Activated T-cell treated with anti-CD3 and anti-CD28 coated beads, Interleukin-2, amount 50 U/mL, for 72 hours (primary cell): ENCODE data around the gene KCNQ5. TPM values are rescaled to one million over a fixed set of nuclear protein-coding genes. Genes with fewer than 3 reads are reported as not detected.
"Not testable (repeated sequence)": the region's sequence is repeated elsewhere in the genome, so short reads cannot be mapped to it uniquely, and the experiment has no call there.

Experiments
- ATAC-seq, 2 donors: fragments of 150-1000 bp; cut with Tn5 transposase; replicated peaks in 1 of 2; 2 replicates each; pipeline ENCODE4 v1.10.0; 2021; ENCODE audit warnings: moderate library complexity in 2 of 2, mild to moderate bottlenecking in 1 of 2
- DNase-seq, 2 donors: peaks; one replicate each; pipeline ENCODE4 v3.0.0; 2021 to 2022; ENCODE audit warnings: mixed read lengths in 1 of 2
- H3K27ac Mint-ChIP-seq: one replicate; pipeline ENCODE4 v1.8.0; 2022; ENCODE audit warnings: mild to moderate bottlenecking, moderate library complexity, mixed read lengths
- H3K27me3 Mint-ChIP-seq: one replicate; pipeline ENCODE4 v1.8.0; 2022; ENCODE audit warnings: low read depth, mixed read lengths
- H3K36me3 Mint-ChIP-seq, 2 donors: one replicate each; pipeline ENCODE4 v1.8.0; 2022; ENCODE audit warnings: mixed read lengths in 2 of 2, mild to moderate bottlenecking in 1 of 2; ENCODE audit not compliant: insufficient read depth in 2 of 2
- H3K4me1 Mint-ChIP-seq: one replicate; pipeline ENCODE4 v1.8.0; 2022; ENCODE audit warnings: low read depth, mixed read lengths
- H3K4me3 Mint-ChIP-seq, 2 donors: one replicate each; pipeline ENCODE4 v1.8.0; 2022; ENCODE audit warnings: mild to moderate bottlenecking in 2 of 2, mixed read lengths in 2 of 2, moderate library complexity in 2 of 2
- H3K9me3 Mint-ChIP-seq, 2 donors: one replicate each; pipeline ENCODE4 v1.8.0; 2022; ENCODE audit warnings: mixed read lengths in 2 of 2
- total RNA-seq, 2 donors: library from RNA; stranded (reverse); gene quantifications; one replicate each; pipeline ENCODE4 v1.2.3, GENCODE V29; 2022

Gene KCNQ5
- total RNA-seq, 2 donors from 2014 or later, result 6.1 to 9.8 TPM

- no peaks in the 10 kb centered on the region for H3K36me3 Mint-ChIP-seq
- H3K4me1 Mint-ChIP-seq, result peaks cover 17% of the 10 kb centered on the region
- DNase-seq (no peak), ATAC-seq (no peak)
- no peaks in the 10 kb centered on the region for H3K9me3 Mint-ChIP-seq
- H3K27ac Mint-ChIP-seq, result no peak overlapping the region
- no peak overlapping the region for H3K4me3 Mint-ChIP-seq
- H3K27me3 Mint-ChIP-seq, result no peaks in the 10 kb centered on the region
Measured at GRCh38 chr6:72956272-72956671, 334.4 kb downstream of the KCNQ5 start.

DNA sequence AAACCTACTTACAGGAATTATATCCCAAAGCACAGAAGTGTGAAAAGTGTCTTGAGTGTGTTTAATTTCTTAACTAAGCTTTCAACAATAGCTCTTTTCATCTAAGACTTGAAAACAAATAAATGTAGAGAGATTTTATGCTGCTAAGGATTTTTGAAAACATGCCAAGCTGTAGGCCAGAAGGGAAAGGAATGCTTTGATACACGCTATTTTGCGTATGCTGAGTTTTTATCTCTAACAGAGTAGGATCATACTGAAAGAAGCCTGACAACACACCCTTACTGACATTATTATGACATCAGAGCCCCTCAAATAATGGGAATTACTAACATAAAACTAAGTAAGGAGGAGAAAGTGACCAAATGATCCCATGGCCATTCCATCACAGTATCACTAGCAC, 338.0 kb downstream of the KCNQ5 start:
- ATAC-seq (no peak), DNase-seq (no peak)
- Mint-ChIP-seq H3K27ac (no peak overlapping the region), H3K27me3 (no peaks in the 10 kb centered on the region), H3K36me3 (no peaks in the 10 kb centered on the region), H3K4me1 (no peaks in the 10 kb centered on the region), H3K9me3 (no peaks in the 10 kb centered on the region), H3K4me3 (no peak overlapping the region)

DNA sequence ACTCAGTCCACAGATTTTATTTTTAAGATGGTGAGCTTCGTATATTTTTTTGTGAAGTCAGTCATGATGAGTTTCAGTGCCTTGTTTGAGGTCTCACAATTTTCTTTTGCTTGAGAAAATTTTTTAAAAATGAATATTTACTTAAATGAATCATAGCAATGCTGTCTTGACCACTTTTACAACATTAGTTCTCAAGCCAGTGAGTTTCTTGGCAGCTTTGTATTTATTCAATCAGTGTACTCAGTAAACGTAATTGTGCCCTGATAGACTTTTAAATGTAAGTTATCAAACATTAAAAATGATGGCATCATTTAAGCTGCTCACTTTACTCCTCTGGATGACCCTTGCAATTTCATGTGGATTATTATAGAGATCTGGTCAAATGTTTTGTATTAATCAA, 342.1 kb downstream of the KCNQ5 start:
- no peaks in the 10 kb centered on the region for H3K9me3 Mint-ChIP-seq
- no peaks in the 10 kb centered on the region for H3K36me3 Mint-ChIP-seq
- H3K27me3 Mint-ChIP-seq, result no peaks in the 10 kb centered on the region
- no peak for ATAC-seq
- DNase-seq, result no peak
- H3K27ac Mint-ChIP-seq, result no peak overlapping the region
- no peak overlapping the region for H3K4me3 Mint-ChIP-seq
- no peaks in the 10 kb centered on the region for H3K4me1 Mint-ChIP-seq

GRCh38 chr6:72966628-72967280, 344.9 kb downstream of the KCNQ5 start:
- Mint-ChIP-seq H3K4me1 (no peaks in the 10 kb centered on the region), H3K27ac (no peak overlapping the region), H3K4me3 (no peak overlapping the region), H3K9me3 (no peaks in the 10 kb centered on the region), H3K36me3 (no peaks in the 10 kb centered on the region), H3K27me3 (no peaks in the 10 kb centered on the region)
- DNase-seq (no peak), ATAC-seq (no peak)

DNA sequence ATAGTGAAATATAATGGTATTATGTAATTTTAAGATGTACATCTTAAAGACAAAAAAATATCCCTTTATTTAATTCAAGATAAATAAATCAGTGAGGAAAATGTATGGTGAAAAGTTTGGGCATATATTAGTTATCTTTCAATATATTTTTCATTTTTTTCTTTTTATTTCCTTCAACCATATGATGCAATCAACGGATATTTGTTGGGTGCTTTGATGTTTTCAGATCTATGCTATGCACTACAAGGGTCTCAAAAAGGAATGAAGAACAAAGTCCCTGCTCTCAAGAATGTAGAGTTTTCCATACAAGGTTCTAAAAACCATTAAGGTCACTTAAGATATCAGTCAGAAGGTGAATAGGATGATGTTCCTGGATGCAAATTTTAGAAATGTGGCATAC, 345.5 kb downstream of the KCNQ5 start:
- DNase-seq, result no peak
- no peak for ATAC-seq
- Mint-ChIP-seq H3K36me3 (no peaks in the 10 kb centered on the region), H3K4me3 (no peak overlapping the region), H3K9me3 (no peaks in the 10 kb centered on the region), H3K27ac (no peak overlapping the region), H3K27me3 (no peaks in the 10 kb centered on the region), H3K4me1 (no peaks in the 10 kb centered on the region)

GRCh38 chr6:72968704-72969103, 346.8 kb downstream of the KCNQ5 start:
- Mint-ChIP-seq H3K4me1 (no peaks in the 10 kb centered on the region), H3K9me3 (no peaks in the 10 kb centered on the region), H3K27ac (no peak overlapping the region), H3K36me3 (no peaks in the 10 kb centered on the region), H3K4me3 (no peak overlapping the region), H3K27me3 (no peaks in the 10 kb centered on the region)
- ATAC-seq (no peak), DNase-seq (no peak)

DNA sequence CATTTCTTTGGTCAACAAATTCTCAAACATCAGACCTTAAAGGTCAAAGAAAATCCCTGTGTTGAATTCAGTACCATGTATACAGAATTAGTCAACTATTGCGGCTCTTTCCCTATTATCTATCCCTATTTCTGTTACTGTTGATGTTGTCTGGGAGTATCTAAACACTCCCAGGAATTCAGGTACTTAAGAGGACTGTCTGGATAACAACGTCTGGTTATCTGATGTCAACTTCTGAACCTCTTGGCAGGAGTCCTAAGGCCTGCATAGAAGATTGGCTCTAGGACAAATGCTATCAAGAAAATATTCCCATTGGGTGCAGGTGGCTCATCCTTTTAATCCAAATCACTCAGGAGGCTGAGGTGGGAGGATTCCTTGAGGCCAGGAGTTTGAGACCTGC, 347.8 kb downstream of the KCNQ5 start:
- DNase-seq, result no peak
- no peaks in the 10 kb centered on the region for H3K27me3 Mint-ChIP-seq
- no peaks in the 10 kb centered on the region for H3K36me3 Mint-ChIP-seq
- H3K4me1 Mint-ChIP-seq, result no peaks in the 10 kb centered on the region
- H3K4me3 Mint-ChIP-seq, result no peak overlapping the region
- H3K9me3 Mint-ChIP-seq, result no peaks in the 10 kb centered on the region
- ATAC-seq, result no peak
- no peak overlapping the region for H3K27ac Mint-ChIP-seq

- Mint-ChIP-seq H3K27ac (no peak overlapping the region), H3K36me3 (no peaks in the 10 kb centered on the region), H3K27me3 (no peaks in the 10 kb centered on the region), H3K9me3 (no peaks in the 10 kb centered on the region), H3K4me1 (no peaks in the 10 kb centered on the region), H3K4me3 (no peak overlapping the region)
- DNase-seq (no peak), ATAC-seq (no peak)
Measured at GRCh38 chr6:72972579-72972978, 350.7 kb downstream of the KCNQ5 start.

GRCh38 chr6:72974276-72974675, 352.4 kb downstream of the KCNQ5 start:
- no peaks in the 10 kb centered on the region for H3K36me3 Mint-ChIP-seq
- H3K27ac Mint-ChIP-seq, result no peak overlapping the region
- no peaks in the 10 kb centered on the region for H3K9me3 Mint-ChIP-seq
- H3K4me1 Mint-ChIP-seq, result no peaks in the 10 kb centered on the region
- ATAC-seq (no peak), DNase-seq (no peak)
- H3K27me3 Mint-ChIP-seq, result no peaks in the 10 kb centered on the region
- H3K4me3 Mint-ChIP-seq, result no peak overlapping the region

DNA sequence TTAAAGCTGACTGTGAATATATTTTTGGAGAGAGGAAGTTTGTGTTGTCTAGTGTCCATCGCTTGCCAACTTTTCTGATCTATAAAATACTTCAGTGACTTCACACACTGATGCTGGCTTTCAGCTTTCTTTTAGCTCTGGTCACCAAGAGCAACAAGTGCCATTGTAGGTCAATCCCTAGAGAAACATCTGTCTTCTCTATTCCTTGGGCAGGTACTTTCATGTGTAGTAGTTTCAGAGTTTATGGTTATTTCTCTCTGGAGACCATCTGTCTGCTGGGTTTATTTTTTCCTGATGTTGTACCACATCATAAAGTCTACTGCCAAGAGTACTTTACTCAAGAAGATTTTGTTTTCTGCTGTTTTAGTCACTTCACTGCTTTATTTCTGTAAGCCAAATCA, 353.5 kb downstream of the KCNQ5 start:
- no peaks in the 10 kb centered on the region for H3K36me3 Mint-ChIP-seq
- no peak overlapping the region for H3K4me3 Mint-ChIP-seq
- peaks cover 2% of the 10 kb centered on the region in 2 donors for H3K9me3 Mint-ChIP-seq
- DNase-seq (no peak), ATAC-seq (no peak)
- H3K27me3 Mint-ChIP-seq, result no peaks in the 10 kb centered on the region
- H3K4me1 Mint-ChIP-seq, result no peaks in the 10 kb centered on the region
- H3K27ac Mint-ChIP-seq, result no peak overlapping the region

GRCh38 chr6:72976484-72976883, 354.6 kb downstream of the KCNQ5 start:
- Mint-ChIP-seq H3K27ac (no peak overlapping the region), H3K9me3 (peaks cover 4 to 5% of the 10 kb centered on the region in 2 donors), H3K4me3 (no peak overlapping the region), H3K36me3 (no peaks in the 10 kb centered on the region), H3K27me3 (no peaks in the 10 kb centered on the region), H3K4me1 (no peaks in the 10 kb centered on the region)
- no peak for ATAC-seq
- no peak for DNase-seq

GRCh38 chr6:72977114-72977513, 355.2 kb downstream of the KCNQ5 start:
- Mint-ChIP-seq H3K4me1 (no peaks in the 10 kb centered on the region), H3K27me3 (no peaks in the 10 kb centered on the region)

GRCh38 chr6:72978808-72979207, 356.9 kb downstream of the KCNQ5 start:
- H3K4me1 Mint-ChIP-seq, H3K4me3 Mint-ChIP-seq, H3K36me3 Mint-ChIP-seq, ATAC-seq, H3K27ac Mint-ChIP-seq, DNase-seq, H3K27me3 Mint-ChIP-seq: not testable (repeated sequence)
- H3K9me3 Mint-ChIP-seq, result peaks cover 11 to 12% of the 10 kb centered on the region in 2 donors

More at GRCh38 chr6:72977114-72977513, 355.2 kb downstream of the KCNQ5 start:
- ATAC-seq (no peak), DNase-seq (no peak)
- no peak overlapping the region for H3K4me3 Mint-ChIP-seq
- peaks cover 9% of the 10 kb centered on the region in 2 donors for H3K9me3 Mint-ChIP-seq
- H3K27ac Mint-ChIP-seq, result no peak overlapping the region
- peaks cover 0 to 2% of the 10 kb centered on the region in 2 donors for H3K36me3 Mint-ChIP-seq

DNA sequence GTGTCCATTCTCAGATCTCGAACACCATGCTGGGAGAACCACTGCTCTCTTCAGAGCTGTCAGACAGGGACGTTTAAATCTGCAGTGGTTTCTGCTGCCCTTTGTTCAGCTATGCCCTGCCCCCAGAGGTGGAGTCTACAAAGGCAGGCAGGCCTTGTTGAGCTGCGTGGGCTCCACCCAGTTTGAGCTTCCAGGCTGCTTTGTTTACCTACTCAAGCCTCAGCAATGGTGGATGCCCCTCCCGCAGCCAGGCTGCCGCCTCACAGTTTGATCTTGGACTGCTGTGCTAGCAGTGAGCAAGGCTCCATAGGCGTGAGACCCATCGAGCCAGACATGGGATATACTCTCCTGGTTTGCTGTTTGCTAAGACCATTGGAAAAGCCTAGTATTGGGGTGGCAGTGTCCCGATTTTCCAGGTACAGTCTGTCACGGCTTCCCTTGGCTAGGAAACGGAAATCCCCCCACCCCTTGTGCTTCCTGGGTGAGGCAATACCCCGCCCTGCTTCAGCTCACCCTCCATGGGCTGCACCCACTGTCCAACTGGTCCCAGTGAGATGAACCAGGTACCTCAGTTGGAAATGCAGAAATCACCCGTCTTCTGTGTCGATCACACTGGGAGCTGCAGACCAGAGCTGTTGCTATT, 362.4 kb downstream of the KCNQ5 start:
- not testable (repeated sequence) for ATAC-seq, DNase-seq, H3K27me3 Mint-ChIP-seq, H3K4me3 Mint-ChIP-seq, H3K4me1 Mint-ChIP-seq, H3K36me3 Mint-ChIP-seq, H3K27ac Mint-ChIP-seq
- H3K9me3 Mint-ChIP-seq, result peaks cover 16 to 23% of the 10 kb centered on the region in 2 donors
